ENCODE measurements around the gene BGN. TPM values are rescaled to one million over a fixed set of nuclear protein-coding genes. Genes with fewer than 3 reads are reported as not detected.

BGN gene
- total RNA-seq (2012; rRNA removed), result 11.9 and 24.2 TPM in 2 replicates

DNA sequence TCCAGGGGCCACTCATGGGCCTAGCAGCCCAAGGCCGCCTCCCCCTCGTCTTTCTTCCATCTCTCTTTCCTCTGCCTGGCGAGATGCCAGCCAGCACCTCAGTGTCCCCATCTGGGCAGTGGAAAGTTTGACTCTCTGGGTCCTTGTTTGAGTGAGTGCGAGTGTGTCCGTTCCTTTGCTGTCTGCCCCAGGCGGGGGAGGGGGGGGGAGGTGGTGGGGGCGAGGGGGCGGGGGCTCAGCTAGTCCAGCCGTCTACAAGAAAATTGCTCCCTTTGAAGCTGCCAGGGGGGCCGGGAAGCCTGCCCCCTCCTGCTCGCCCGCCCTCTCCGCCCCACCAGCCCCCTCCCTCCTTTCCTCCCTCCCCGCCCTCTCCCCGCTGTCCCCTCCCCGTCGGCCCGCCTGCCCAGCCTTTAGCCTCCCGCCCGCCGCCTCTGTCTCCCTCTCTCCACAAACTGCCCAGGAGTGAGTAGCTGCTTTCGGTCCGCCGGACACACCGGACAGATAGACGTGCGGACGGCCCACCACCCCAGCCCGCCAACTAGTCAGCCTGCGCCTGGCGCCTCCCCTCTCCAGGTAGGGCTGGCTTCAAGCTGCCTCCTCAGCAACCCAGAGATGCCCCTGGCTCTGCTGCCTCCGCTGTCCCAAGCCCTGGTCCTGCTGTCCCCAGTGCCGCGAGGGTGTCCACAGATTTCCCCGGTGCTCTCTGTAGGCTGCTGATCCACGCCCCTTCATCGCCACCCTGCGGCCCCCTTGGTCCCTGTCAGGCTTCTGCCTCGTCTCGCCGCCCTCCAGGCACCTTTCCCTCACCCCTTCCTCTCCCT is at the start of gene BGN:
Gene BGN (plus strand): TSS at position 440 of the 821 bp plus-strand sequence. CDS start 9,652 bp downstream, outside the sequence.
- no peaks in the 10 kb centered on the region for H3K9me3 ChIP-seq (replicated peaks; ENCODE audit: low read length)
- H3K4me3 ChIP-seq (ENCODE audit: low read length), result peak within 1 kb of the TSS; percentile 68
- no peaks in the 10 kb centered on the region for H3K36me3 ChIP-seq (ENCODE audit: insufficient read depth, low read length)
- no peaks in the 10 kb centered on the region for H3K27me3 ChIP-seq (ENCODE audit: control insufficient read depth, insufficient read depth, low read length)
- H3K4me2 ChIP-seq (ENCODE audit: low read length), result peak within 1 kb of the TSS; percentile 90
- H3K9ac ChIP-seq (ENCODE audit: low read depth, low read length), result no peak within 1 kb of the TSS
- peaks cover 13% of the 10 kb centered on the region for H3K4me1 ChIP-seq (ENCODE audit: control insufficient read depth, insufficient read depth, low read length)

DNA sequence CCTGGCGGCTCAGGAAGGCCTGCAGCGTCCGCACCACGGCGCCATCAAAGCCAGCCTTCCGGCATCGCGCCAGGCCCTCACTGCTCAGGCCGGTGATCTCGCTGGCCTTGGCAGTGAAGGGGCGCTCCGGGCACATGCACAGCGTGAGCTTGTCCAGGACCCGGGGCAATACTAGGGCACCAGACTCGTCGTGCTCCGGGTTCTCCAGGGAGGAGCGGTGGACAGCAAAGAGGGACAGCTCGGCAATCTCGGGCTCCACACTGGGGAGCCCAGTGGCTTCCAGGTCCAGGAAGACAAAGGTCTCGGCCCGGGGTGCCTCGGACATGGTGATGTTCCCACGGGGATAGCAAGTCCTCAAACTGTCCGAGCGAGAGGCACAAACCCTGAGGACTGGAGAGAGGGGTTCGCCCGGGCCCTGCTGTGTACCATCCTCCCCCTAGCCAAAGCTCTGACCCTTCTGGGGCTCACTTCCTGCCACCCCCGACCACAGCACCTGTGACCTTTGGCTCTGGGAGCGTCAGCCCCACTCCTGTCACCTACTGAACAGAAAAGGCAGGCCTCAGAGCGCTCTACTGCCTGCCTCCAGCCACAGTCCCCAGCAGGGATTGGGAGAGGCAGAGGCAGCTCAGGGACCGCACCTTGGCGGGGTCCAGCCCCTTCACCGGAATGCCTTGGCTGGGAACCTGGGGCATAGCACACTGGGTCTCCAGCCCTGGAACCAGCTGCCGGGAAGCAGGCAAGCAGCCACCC is 49.5 kb upstream of the BGN start:
- no peaks in the 10 kb centered on the region for H3K36me3 ChIP-seq (ENCODE audit: insufficient read depth, low read length)
- H3K9me3 ChIP-seq (replicated peaks; ENCODE audit: low read length), result no peaks in the 10 kb centered on the region
- H3K4me2 ChIP-seq (ENCODE audit: low read length), result no peak overlapping the region
- no peak overlapping the region for H3K9ac ChIP-seq (ENCODE audit: low read depth, low read length)
- no peaks in the 10 kb centered on the region for H3K4me1 ChIP-seq (ENCODE audit: control insufficient read depth, insufficient read depth, low read length)
- H3K27me3 ChIP-seq (ENCODE audit: control insufficient read depth, insufficient read depth, low read length), result no peaks in the 10 kb centered on the region
- H3K4me3 ChIP-seq (ENCODE audit: low read length), result no peak overlapping the region

DNA sequence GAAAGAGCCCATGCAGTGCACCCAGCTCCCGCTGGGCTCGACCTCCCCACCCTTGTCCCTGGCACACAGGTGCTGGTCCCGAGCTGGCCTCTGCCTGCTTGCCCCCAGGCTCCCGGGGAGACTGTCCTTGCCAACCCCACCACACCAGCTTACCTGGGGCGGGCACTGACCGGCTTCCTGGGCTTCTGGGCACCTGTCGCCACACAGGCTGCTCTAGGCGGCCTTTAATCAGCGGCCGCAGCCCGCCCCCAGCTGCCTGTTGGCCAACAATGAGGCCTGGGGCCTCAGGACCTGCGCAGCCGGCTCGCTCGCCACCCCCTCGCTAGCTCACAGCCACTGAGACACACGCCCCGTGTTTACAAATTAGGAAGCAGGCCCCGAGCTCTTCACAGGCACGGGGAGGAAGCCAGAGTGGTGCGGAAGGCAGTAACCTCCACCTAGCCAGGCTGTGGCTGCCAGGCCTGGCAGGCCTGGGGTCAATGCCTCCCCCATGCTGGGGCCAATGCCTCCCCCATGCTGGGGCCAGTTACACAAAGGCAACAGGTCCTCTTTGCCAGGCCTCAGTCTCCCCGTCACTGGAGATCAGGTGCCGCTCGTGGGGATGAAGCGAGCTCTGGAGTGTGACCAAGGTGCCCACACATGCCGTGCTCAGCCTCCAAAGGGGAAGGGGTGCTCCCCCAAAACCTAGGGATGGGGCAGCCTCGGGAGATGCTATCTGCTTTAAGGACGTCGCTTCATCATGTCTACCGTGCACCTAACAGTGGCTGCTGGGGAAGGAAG is 48.7 kb upstream of the BGN start, which contains the start of gene TREX2:
Gene TREX2 (minus strand): TSS at position 201 of the 780 bp plus-strand sequence. CDS start 626 bp downstream, outside the sequence.
- H3K27me3 ChIP-seq (ENCODE audit: control insufficient read depth, insufficient read depth, low read length), result no peaks in the 10 kb centered on the region
- no peaks in the 10 kb centered on the region for H3K4me1 ChIP-seq (ENCODE audit: control insufficient read depth, insufficient read depth, low read length)
- no peaks in the 10 kb centered on the region for H3K9me3 ChIP-seq (replicated peaks; ENCODE audit: low read length)
- no peak within 1 kb of the TSS for H3K9ac ChIP-seq (ENCODE audit: low read depth, low read length)
- H3K4me3 ChIP-seq (ENCODE audit: low read length), result no peak within 1 kb of the TSS
- no peaks in the 10 kb centered on the region for H3K36me3 ChIP-seq (ENCODE audit: insufficient read depth, low read length)
- H3K4me2 ChIP-seq (ENCODE audit: low read length), result no peak within 1 kb of the TSS

DNA sequence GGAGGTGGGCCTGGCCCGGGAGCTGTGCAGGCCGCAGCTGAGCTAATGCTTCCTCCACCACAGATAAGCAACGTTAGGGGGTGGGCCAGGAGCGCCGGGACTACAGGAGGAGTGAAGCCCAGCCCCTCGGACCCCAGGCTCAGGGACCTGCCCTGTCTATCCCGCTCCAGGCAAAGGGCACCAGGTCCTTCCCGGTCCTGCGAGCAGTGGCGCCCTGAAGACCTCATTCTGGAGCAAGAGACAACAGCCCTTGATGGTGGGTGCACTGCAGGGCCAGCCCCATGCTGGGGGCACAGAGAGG is 48.2 kb upstream of the BGN start:
- Histone ChIP-seq H3K9ac (ENCODE audit: low read depth, low read length) (no peak overlapping the region), H3K4me3 (ENCODE audit: low read length) (no peak overlapping the region), H3K9me3 (replicated peaks; ENCODE audit: low read length) (no peaks in the 10 kb centered on the region), H3K27me3 (ENCODE audit: control insufficient read depth, insufficient read depth, low read length) (no peaks in the 10 kb centered on the region), H3K36me3 (ENCODE audit: insufficient read depth, low read length) (no peaks in the 10 kb centered on the region), H3K4me1 (ENCODE audit: control insufficient read depth, insufficient read depth, low read length) (no peaks in the 10 kb centered on the region), H3K4me2 (ENCODE audit: low read length) (no peak overlapping the region)

DNA sequence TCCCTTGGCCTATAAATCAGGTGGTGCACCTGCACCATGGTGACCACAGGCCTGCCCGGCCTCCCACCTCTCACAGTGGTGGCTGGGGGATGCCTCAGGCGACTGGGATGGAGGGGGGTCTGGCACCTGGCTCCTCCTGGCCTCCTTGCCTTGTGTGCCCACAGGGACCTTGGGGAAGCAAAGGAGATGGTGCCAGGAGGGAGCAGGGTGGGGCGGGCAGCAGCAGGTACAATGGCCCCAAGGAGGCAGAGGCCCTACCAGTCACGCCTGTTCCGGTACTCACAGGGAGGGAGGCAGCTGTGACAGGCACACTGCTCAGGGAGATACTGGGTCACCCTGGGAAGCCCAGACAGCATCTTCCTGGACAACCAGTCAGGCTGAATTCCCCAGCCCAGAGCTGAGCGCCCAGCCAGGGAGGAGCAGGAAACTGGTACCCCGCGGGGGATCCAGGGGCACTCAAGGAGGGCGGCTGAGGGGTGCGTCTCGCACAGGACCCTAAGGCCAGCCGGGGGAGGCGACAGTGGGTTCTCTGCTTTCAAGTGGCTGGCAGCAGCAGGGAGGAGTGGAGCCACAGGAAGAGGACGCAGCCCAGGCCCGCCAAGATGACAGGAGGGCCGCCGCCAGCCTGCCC is 47.7 kb upstream of the BGN start:
- Histone ChIP-seq H3K36me3 (ENCODE audit: insufficient read depth, low read length) (no peaks in the 10 kb centered on the region), H3K9ac (ENCODE audit: low read depth, low read length) (no peak overlapping the region), H3K4me1 (ENCODE audit: control insufficient read depth, insufficient read depth, low read length) (no peaks in the 10 kb centered on the region), H3K4me2 (ENCODE audit: low read length) (no peak overlapping the region), H3K4me3 (ENCODE audit: low read length) (no peak overlapping the region), H3K9me3 (replicated peaks; ENCODE audit: low read length) (no peaks in the 10 kb centered on the region), H3K27me3 (ENCODE audit: control insufficient read depth, insufficient read depth, low read length) (no peaks in the 10 kb centered on the region)

DNA sequence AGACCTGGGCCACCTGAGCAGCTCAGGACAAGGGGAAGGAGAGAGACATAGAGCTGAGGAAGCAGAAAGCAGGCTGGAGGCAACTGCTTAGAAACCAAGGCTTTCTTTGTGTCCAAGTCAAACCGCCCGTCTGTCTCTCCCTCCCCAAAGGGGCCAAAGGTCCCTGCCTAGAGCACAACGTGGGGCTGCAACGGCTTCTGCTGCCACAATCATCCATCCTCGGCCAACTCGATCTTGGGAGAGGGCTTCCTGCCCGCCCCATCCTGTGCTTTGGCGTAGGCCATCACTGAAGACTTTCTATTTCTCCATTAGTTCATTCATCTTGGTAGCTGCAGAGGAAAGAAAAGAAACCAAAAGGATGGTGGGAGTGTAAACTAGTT is 47.2 kb upstream of the BGN start:
- Histone ChIP-seq H3K36me3 (ENCODE audit: insufficient read depth, low read length) (no peaks in the 10 kb centered on the region), H3K4me2 (ENCODE audit: low read length) (no peak overlapping the region), H3K9ac (ENCODE audit: low read depth, low read length) (no peak overlapping the region), H3K27me3 (ENCODE audit: control insufficient read depth, insufficient read depth, low read length) (no peaks in the 10 kb centered on the region), H3K4me1 (ENCODE audit: control insufficient read depth, insufficient read depth, low read length) (no peaks in the 10 kb centered on the region), H3K4me3 (ENCODE audit: low read length) (no peak overlapping the region), H3K9me3 (replicated peaks; ENCODE audit: low read length) (no peaks in the 10 kb centered on the region)

DNA sequence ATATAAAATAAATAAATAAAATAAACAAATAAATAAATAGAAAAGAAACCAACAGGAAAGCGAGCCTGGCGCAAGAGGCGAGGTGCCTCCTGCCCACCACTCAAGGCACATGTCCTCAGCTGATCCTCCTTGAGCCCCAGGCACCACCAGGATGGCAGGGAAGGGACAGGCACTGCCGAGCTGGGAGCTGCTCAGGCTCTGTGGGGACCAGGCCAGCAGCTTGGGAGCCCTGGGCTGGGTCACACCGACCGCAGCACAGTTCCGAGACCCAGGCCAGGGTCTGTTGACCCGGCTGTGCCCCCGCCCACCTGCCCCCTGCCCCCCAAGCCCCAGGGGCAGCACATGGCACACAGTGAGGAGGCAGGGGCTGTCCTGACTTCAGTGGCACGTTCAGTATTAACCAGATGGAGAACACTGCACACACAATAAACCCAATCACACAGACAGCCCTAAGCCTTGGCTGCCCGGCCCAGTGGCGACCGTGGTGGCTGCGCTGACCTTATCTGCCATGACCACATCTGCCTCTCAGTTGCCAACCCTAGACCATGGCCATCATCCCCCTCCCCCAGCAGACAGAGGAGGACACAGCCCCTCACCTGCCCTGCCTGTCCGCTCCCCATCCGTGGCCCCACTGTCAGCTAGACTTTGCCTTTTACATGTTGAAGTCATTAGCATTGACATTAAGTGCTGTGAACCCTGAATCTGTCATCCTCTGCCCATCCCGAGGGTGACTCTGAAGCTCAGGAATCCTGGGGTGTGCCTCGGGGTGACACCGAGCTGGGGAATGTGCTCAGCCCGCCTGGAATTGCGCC is 46.0 kb upstream of the BGN start:
- H3K4me2 ChIP-seq (ENCODE audit: low read length), result no peak overlapping the region
- H3K36me3 ChIP-seq (ENCODE audit: insufficient read depth, low read length), result no peaks in the 10 kb centered on the region
- no peaks in the 10 kb centered on the region for H3K9me3 ChIP-seq (replicated peaks; ENCODE audit: low read length)
- H3K27me3 ChIP-seq (ENCODE audit: control insufficient read depth, insufficient read depth, low read length), result no peaks in the 10 kb centered on the region
- H3K4me1 ChIP-seq (ENCODE audit: control insufficient read depth, insufficient read depth, low read length), result no peaks in the 10 kb centered on the region
- H3K9ac ChIP-seq (ENCODE audit: low read depth, low read length), result no peak overlapping the region
- H3K4me3 ChIP-seq (ENCODE audit: low read length), result no peak overlapping the region

DNA sequence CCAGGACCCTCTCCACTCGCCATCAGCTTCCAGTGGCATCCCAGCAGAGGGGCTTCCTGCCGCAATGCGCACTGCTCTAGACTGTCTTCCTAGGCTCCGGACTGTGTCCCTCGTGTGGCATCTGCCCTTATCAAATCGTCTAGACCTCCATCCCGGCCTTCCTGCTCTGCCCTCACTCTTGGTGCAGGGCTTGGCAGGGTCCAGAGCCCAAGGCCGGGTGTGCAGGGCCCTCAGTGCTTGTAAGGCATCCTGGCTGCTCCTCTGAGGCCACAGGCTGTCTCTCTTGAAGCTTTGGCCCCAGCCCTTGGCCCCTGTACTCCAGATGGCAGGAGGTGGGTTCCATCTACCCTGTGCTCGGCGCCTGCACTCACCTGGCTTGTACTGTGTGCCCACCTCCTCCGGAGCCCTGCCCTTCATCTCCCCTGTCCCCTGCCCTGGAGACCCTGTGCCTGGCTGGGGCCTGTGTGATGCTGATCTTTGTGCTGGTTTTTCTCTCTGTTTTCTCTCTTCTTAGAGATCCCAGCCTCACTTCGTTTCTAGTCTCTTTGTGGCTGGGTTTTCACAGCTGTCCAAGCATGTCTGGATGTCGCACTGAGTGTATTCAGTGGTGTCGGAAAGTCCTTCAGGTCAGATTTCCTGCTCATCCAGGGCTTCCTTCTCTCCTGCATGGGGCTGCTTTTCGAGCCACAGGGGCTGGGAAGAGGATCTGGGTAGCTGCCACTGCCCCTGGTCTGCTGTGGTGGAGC is 45.2 kb upstream of the BGN start:
- H3K27me3 ChIP-seq (ENCODE audit: control insufficient read depth, insufficient read depth, low read length), result no peaks in the 10 kb centered on the region
- no peak overlapping the region for H3K9ac ChIP-seq (ENCODE audit: low read depth, low read length)
- H3K4me1 ChIP-seq (ENCODE audit: control insufficient read depth, insufficient read depth, low read length), result no peaks in the 10 kb centered on the region
- H3K4me3 ChIP-seq (ENCODE audit: low read length), result no peak overlapping the region
- no peak overlapping the region for H3K4me2 ChIP-seq (ENCODE audit: low read length)
- no peaks in the 10 kb centered on the region for H3K9me3 ChIP-seq (replicated peaks; ENCODE audit: low read length)
- H3K36me3 ChIP-seq (ENCODE audit: insufficient read depth, low read length), result no peaks in the 10 kb centered on the region

DNA sequence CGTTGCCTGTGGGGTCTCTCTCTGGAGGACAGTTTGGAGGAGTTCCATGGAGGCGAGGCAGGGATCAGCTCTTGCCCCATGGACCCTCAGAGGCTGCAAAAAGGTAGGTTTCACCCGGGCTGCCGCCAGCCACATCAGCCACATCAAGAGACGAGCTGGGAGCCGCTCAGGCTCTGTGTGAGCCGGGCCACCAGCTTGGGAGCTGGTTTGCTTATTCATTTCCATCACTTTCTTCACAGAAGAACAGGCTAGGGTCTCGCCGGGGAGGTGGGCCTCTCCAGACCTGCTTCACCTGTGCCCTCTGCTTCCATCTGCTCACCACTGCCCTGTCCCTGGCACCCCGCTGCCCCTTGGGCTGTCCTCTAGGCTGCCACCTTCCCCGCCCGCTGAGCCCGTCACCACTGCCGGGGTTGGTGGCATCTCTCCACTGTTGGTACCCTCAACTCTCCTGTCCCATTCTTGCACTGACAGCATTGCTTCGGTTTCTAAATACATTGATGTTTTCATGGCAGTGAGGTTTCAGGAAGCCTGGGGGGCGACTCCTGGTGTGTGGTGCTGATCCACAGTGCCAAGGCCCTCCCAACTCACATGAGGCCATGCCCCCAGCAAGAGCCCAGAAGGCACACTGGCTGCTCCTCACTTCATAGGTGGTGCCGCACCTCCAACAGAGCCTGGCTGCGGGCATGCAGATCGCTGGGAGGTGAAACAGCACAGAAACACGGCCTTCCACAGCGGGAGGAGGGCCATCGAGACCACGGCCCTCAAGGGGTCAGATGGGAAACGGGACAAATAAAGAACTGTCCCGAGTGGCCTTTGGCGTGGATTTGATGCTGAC is 44.4 kb upstream of the BGN start:
- Histone ChIP-seq H3K4me1 (ENCODE audit: control insufficient read depth, insufficient read depth, low read length) (no peaks in the 10 kb centered on the region), H3K4me3 (ENCODE audit: low read length) (no peak overlapping the region), H3K4me2 (ENCODE audit: low read length) (no peak overlapping the region), H3K9ac (ENCODE audit: low read depth, low read length) (no peak overlapping the region), H3K36me3 (ENCODE audit: insufficient read depth, low read length) (no peaks in the 10 kb centered on the region), H3K27me3 (ENCODE audit: control insufficient read depth, insufficient read depth, low read length) (no peaks in the 10 kb centered on the region), H3K9me3 (replicated peaks; ENCODE audit: low read length) (no peaks in the 10 kb centered on the region)

DNA sequence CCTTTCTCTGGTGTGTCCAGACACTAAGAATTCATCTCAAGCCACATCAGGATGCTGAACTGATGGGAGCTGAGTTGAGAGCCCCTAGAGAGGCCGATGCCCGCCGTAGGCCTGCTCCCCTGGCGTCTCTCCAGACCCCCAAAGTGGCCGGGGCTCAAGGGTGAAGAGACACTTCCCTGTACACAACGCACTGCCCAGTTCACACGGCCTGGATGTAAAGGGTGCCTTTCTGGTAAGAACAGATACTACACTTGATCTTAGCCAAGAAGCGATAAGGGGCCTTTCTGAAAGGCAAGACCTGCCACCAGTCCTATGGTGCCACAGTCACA is 43.9 kb upstream of the BGN start:
- no peaks in the 10 kb centered on the region for H3K9me3 ChIP-seq (replicated peaks; ENCODE audit: low read length)
- no peaks in the 10 kb centered on the region for H3K4me1 ChIP-seq (ENCODE audit: control insufficient read depth, insufficient read depth, low read length)
- H3K36me3 ChIP-seq (ENCODE audit: insufficient read depth, low read length), result no peaks in the 10 kb centered on the region
- no peak overlapping the region for H3K4me2 ChIP-seq (ENCODE audit: low read length)
- H3K4me3 ChIP-seq (ENCODE audit: low read length), result no peak overlapping the region
- H3K9ac ChIP-seq (ENCODE audit: low read depth, low read length), result no peak overlapping the region
- no peaks in the 10 kb centered on the region for H3K27me3 ChIP-seq (ENCODE audit: control insufficient read depth, insufficient read depth, low read length)
